MM.1S (cell line): ENCODE results near the gene SWSAP1.

Experiments used
- EZH2 ChIP-seq: fragments of 300-600 bp; sonication (generic); optimal IDR thresholded peaks from 2 replicates; pipeline ENCODE3; 2017; ENCODE audit warnings: low read depth, mild to moderate bottlenecking, antibody characterized with exemption, low read length, mixed read lengths
- EZH2phosphoT487 ChIP-seq: fragments of 300-600 bp; sonication (generic); IDR thresholded peaks from 2 replicates; pipeline ENCODE4 v1.6.1; 2018; ENCODE audit warnings: antibody characterized with exemption, low read length
- TF ChIP-seq, protein P1 (sequence below): fragments of 300-600 bp; sonication (generic); IDR thresholded peaks from 2 replicates; pipeline ENCODE4 v1.5.1; 2016; ENCODE audit warnings: antibody characterized with exemption, low read length, mixed read lengths

DNA sequence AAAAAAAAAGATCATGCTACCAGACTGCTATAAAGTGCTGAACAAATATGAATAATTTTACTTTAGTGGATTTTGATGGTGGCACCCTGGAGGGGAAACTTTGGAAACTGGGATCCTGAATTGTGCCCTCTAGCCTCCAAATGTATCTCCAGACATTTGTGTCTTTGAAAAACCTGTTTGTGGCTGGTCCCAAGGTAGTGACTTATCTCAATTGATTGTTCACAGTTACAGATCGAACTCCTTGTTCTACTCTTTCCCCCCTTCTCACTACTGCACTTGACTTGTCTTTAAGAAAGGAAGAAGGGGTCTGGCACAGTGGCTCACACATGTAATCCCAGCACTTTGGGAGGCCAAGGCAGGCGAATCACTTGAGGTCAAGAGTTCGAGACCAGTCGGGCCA, 34.1 kb downstream of the SWSAP1 start:
- TF ChIP-seq, protein P1, sequence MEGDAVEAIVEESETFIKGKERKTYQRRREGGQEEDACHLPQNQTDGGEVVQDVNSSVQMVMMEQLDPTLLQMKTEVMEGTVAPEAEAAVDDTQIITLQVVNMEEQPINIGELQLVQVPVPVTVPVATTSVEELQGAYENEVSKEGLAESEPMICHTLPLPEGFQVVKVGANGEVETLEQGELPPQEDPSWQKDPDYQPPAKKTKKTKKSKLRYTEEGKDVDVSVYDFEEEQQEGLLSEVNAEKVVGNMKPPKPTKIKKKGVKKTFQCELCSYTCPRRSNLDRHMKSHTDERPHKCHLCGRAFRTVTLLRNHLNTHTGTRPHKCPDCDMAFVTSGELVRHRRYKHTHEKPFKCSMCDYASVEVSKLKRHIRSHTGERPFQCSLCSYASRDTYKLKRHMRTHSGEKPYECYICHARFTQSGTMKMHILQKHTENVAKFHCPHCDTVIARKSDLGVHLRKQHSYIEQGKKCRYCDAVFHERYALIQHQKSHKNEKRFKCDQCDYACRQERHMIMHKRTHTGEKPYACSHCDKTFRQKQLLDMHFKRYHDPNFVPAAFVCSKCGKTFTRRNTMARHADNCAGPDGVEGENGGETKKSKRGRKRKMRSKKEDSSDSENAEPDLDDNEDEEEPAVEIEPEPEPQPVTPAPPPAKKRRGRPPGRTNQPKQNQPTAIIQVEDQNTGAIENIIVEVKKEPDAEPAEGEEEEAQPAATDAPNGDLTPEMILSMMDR, result no peak
- no peak for TF ChIP-seq EZH2
- TF ChIP-seq EZH2phosphoT487, result no peak
